Forelimb muscle (tissue), 1 donor: ENCODE results near the gene SLC9A9. TPM values are rescaled to one million over a fixed set of nuclear protein-coding genes. Genes with fewer than 3 reads are reported as not detected.
"Not testable (repeated sequence)": the region's sequence is repeated elsewhere in the genome, so short reads cannot be mapped to it uniquely, and the experiment has no call there.

Experiments
- DNase-seq: peaks from one replicate; pipeline ENCODE4 v3.0.0-alpha.2; 2013; ENCODE audit warnings: low read depth
- polyA plus RNA-seq: library from polyadenylated mRNA; unstranded; fragments of 120-200 nt; gene quantifications from one replicate; pipeline ENCODE4 v1.2.1, GENCODE V29; 2013; ENCODE audit not compliant: insufficient read length

The SLC9A9 gene
- polyA plus RNA-seq = 10.0 TPM

DNA sequence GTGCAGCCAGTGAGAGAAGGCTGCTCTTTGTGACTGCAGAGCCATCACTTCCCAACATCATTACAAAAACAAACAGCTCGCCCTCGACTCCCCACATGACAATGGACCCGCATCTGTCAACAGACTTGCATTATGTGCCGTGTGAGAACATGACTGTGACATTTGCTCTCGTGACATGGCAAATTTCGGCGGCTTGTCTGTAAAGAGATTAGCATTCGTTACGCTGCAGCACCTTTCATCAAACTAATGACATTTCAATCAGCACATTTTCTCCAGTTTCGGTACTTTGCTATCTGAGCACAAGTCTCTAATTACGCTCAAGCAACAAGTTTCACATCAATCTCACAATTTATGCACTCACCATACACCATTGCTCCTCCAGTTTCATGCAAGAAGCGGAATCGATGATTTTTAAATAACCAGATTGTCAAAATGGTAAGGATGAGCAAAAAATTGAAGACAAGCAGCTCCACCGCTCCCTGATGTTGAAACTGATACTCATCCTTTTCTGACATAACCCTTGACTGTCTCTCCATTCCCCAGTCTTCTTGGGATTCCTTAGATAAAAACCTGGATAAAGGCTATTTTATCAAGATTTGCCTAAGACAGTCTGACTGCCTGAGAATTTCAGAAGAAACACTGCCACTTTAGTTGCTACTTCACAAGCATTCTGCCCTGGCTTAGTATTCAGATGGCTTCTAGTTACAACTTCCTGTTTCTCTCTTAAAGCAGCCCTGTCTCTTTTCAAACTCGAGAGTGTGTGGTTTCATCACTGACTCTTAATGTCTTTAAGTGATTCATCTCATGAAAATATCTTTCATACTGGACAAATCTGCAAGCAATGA lies at the start of gene SLC9A9:
TSS of gene SLC9A9 (minus strand) at position 682 of the 845 bp plus-strand sequence. CDS start at position 536, 146 bp downstream.
- DNase-seq = peak; percentile 61

GRCh38 chr3:143897576-143898295 lies 49.5 kb upstream of the SLC9A9 start:
- no peak for DNase-seq

DNA sequence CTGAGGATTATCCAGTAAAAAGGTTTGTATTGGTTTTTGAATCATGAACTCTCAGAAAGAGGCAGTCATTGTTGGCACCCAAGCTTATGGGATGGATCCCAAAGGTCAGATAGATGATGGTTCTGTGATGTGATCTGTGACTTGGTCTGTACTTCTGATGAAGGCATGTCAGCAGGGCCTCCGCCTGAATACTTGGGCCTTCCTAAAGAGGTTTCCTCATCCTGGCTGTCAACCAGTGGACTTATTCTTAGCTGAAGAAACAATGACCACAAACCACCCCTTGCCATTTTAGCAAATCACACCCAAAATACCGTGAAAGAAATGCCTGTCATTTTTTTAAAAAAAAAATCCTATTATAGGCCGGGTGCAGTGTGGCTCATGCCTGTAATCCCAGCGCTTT lies 48.2 kb upstream of the SLC9A9 start:
- DNase-seq = no peak

- no peak for DNase-seq
Measured at GRCh38 chr3:143895805-143896204, 47.5 kb upstream of the SLC9A9 start.

GRCh38 chr3:143888846-143889245 lies 40.6 kb upstream of the SLC9A9 start:
- DNase-seq = no peak

- DNase-seq = no peak
Measured at GRCh38 chr3:143888166-143888565, 39.9 kb upstream of the SLC9A9 start.

DNA sequence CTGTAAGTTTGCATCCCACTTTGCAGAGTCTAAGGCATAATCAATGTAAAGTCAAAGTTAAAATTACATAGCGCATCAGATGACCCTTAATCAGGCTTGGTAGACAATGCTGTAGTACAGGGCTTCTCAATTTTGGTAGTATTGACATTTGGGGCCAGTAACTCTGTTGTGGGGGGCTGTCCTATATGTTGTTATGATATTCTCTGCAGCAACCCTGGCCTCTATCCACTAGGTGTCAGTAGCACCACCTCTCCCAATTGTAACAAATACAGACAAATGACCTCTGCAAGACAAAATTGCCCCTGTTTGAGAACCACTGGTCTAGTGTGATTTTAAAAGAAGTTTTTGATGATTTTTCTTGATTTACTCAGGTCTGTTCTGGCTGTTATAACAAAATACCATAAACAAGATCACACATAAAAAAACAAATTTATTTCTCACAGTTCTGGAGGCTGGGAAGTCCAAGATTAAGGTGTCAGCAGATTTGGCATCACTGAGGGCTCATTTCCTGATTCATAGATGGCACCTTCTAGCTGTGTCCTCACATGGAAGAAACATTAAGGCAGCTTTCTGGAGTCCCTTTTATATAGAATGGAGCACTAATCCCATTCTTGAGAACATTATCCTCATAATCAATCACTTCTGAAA lies 37.6 kb upstream of the SLC9A9 start:
- DNase-seq = no peak

- DNase-seq = no peak
Measured at GRCh38 chr3:143884861-143885260, 36.6 kb upstream of the SLC9A9 start.

DNA sequence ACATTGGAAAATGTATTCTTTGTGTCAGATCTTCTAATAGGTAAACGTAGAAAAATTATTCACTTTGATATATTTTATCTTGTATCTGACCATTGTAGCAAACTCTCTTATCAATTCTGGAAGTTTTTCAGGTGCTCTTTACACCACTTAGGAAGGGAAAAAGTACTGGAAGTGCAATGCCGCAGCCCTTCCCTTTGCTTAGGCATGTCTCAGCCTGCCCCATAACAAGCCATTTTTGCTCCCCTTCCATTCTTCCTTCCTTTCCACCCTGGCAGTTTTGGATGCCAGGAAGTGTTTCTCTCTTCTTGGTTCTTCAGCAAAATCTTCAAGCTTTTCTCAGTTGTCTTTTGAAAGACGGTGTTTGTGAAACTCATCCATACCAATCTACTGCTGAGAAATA lies 34.9 kb upstream of the SLC9A9 start:
- no peak for DNase-seq

DNA sequence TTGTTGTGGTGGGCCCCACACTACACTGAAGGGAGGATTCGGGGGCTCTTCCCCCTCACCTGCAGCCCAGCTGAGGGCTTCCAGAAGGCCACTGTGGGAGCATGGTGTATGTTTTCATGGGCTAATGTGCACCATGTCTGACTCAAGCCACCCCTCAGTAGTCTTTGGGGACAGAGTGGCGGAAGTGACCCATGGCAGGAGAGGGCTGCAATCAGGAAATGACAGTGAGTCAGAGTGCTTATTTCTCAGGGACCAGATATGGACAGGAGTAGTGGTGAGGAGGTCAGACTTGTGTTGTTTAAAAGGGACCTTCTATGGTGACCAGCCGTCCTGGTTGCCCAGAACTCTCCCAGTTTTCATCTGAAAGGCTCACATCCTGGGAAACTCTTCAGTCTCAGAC lies 32.8 kb upstream of the SLC9A9 start:
- no peak for DNase-seq

GRCh38 chr3:143875546-143875945 lies 27.3 kb upstream of the SLC9A9 start:
- DNase-seq = no peak

GRCh38 chr3:143873553-143873952 lies 25.3 kb upstream of the SLC9A9 start:
- DNase-seq = not testable (repeated sequence)

GRCh38 chr3:143865302-143865701 lies 17.0 kb upstream of the SLC9A9 start:
- DNase-seq = no peak

- no peak for DNase-seq
Measured at GRCh38 chr3:143859465-143860203, 11.4 kb upstream of the SLC9A9 start.

DNA sequence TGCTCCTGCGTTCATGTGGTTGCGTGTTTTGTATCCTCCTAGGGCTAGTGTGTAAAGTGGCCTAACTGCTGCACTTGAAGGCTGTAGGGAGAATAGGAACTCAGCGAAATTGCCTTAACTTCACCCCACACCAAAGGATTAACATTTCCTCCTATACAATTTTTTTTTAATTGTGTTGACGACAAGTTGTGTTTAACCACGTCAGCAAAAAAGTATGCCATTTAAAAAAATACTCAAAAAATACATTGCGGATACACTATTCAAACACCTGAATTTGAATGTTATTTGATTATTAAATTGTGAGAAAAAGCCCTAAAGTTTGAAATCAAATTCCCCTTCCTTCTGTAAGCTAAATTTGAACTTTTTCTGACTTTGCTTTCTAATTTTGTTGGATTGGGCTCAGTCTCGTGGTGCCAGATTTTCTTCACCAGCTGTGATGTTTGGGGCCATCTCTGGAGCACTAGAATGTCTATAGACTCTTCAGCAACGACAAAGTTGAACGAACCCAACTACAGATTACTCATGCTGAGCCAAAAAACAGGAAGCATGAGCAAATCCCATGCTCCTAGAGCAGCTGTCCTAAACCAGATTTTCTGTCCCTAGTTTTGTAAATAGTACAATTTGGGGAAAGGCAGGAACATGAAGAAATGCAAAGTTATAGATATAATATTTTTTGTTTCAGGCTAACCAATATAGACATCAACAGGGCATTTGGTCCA lies 8.1 kb upstream of the SLC9A9 start:
- no peak for DNase-seq

DNA sequence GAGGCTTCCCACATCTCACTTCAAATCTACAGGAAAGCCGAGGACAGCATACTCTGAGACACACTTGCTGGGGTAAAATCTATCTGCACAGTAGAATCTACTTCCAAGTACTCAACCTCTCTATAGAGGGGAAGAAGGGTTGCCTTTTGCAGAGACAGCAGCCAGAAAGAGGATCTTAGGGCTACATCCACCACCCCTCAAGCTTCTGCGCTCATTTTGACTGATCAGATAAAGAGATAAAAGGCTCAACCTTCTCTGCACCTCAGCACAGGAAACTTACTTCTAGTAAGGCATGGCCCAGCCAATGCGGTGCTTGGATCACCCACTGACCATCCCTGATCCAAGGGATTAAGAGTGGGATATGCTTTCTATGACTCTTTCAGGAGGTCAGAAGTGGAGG lies 6.9 kb upstream of the SLC9A9 start:
- DNase-seq = no peak

GRCh38 chr3:143851331-143852017 lies 3.2 kb upstream of the SLC9A9 start:
- no peak for DNase-seq

- no peak for DNase-seq
Measured at GRCh38 chr3:143850877-143851276, 2.6 kb upstream of the SLC9A9 start.

DNA sequence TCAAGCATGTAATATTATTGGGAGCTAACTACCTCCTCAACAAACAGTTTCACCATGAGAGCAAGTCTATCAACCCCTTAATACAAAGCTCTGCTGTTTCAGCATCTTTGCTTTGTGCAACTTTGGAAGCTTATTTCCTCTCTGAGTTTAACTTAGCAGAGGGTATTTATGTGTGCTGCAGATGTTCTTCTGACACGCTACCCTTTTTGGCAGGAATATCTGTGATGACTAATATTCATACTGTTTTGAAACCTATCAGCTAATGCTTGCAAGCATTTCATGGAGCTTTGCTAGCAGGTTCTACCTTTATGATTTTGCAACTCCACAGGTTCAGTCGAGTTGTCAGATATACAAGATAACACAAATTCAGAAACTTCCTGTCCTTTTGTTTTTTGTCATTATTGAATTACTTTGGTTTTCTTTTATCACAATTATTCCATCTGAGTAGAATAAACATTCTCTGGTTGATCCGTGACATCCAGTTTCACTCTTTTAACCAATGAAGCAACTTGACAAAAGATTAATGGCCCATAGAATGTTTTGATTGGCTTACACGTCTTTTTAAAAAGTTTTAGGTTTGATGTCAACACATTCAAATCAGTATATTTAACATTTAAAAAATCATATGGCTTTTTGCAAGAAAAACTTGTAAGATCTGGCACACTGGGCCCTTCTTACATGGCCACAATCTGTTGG lies 1.7 kb upstream of the SLC9A9 start:
- peak; percentile 65 for DNase-seq

DNA sequence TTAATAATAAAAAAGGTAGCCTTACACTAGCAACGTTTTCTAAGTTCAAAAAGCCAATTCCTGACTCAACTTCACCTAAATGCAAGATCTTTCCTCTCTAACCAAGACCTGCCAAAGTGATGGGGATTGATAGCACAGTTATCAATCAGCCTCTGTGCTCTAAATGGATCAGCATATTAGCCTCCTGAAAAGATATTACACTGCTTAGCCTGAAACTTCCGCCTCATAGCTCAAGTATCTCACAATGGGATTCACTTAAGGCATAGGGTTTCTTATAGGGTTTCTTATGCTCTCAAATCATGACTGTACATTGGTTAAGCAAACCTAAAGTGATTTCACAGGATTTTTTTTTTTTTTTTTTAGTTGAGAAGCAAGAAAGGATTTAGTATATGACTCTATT lies 436 bp upstream of the SLC9A9 start:
- DNase-seq = no peak
